Ascending aorta (tissue), 2 donors: ENCODE data around the gene HDAC10. TPM values are rescaled to one million over a fixed set of nuclear protein-coding genes. Genes with fewer than 3 reads are reported as not detected.

Experiments used
- DNase-seq, 2 donors: peaks; one replicate each; pipeline ENCODE4 v3.0.0-alpha.2; 2019; ENCODE audit warnings: low spot score in 2 of 2
- H3K27ac ChIP-seq, 2 donors: fragments of 200-600 bp; sonication (generic); one replicate each; pipeline ENCODE4 v1.5.1; 2016 to 2017; ENCODE audit warnings: mild to moderate bottlenecking in 1 of 2
- H3K27me3 ChIP-seq: fragments of 200-600 bp; sonication (generic); one replicate; pipeline ENCODE4 v1.5.1; 2017
- H3K36me3 ChIP-seq, 2 donors: fragments of 200-600 bp; sonication (generic); one replicate each; pipeline ENCODE4 v1.5.1; 2016
- H3K4me1 ChIP-seq, 2 donors: fragments of 200-600 bp; sonication (generic); one replicate each; pipeline ENCODE4 v1.5.1; 2016 to 2017; ENCODE audit warnings: mild to moderate bottlenecking in 1 of 2
- H3K4me3 ChIP-seq, 2 donors: fragments of 200-600 bp; sonication (generic); one replicate each; pipeline ENCODE4 v1.5.1; 2016 to 2017; ENCODE audit warnings: mild to moderate bottlenecking in 1 of 2
- H3K9me3 ChIP-seq, 2 donors: fragments of 200-600 bp; sonication (generic); one replicate each; pipeline ENCODE4 v1.5.1; 2016
- CTCF ChIP-seq, 3 experiments: fragments of 200-600 bp in 2 of 3; fragments of 450-650 bp in 1 of 3; sonication (generic) in 2 of 3; IDR thresholded peaks; one replicate each; pipeline ENCODE4 v1.5.1; 2016 to 2019; ENCODE audit warnings: antibody characterized with exemption in 3 of 3, mild to moderate bottlenecking in 1 of 3, moderate library complexity in 1 of 3
- intact Hi-C: fragments of 100-400 bp; cut with DNase I; formaldehyde crosslinking; loops from one replicate; pipeline ENCODE4 v1.15.1; 2023
- total RNA-seq: library from RNA; depleted of rRNA; stranded (reverse); fragments of >200 nt; gene quantifications from one replicate; pipeline ENCODE4 v1.1.0, GENCODE V29; 2016

The HDAC10 gene
- 73.2 TPM for total RNA-seq

DNA sequence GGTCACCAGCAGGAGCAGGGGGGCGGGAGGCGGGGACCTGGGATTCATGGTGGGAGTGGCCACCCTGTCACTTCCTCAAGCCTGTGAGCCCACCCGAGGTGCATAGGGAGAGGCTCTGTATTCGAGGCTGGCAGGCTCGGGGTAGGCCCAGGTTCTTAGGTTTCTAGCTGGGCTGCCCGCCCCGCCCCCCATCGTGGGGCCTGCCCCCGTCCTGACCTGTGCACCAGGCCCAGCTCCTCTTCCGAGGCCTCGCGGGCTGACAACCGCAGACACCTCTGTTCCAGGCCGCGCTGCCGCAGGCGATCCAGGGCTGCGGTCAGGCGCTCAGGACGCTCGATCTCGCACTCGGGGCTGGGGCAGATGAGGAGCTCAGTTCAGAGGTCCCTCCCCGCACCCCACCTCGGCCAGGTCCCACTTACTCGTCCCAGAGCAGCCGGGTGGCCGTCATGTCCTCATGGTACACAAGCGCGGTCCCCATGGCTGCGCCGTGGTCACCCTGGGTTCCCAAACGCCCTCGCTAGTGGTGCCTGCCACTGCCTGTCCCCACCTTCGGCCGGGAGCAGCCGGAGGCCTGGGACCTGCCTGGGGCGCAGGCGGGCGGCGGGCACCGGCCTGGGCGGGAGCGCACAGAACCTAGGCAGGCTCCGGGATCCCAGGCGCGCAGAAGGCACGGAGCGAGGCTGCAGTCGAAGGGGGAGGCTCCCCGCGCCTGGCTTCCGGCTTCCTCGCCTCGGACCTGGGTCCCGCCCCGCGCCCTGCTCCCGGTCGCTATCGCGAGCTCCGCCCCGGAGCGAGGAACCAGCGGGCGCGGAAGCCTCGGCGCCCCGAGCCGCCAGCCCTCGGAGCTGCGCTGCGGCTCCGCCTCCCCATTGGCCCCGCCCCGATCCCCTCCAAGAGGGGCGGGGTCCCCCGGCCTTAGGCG lies at the start of gene HDAC10:
Gene HDAC10 (minus strand): TSS at position 711 of the 922 bp plus-strand sequence. CDS start 233 bp downstream, at position 478.
- intact Hi-C loops, result no loop called here
- no peaks in the 10 kb centered on the region for H3K9me3 ChIP-seq
- peaks cover 0 to 14% of the 10 kb centered on the region in 2 donors for H3K36me3 ChIP-seq
- H3K27ac ChIP-seq, result peak within 1 kb of the TSS; percentile 66 to 71
- H3K4me1 ChIP-seq, result peaks cover 11 to 22% of the 10 kb centered on the region in 2 donors
- TF ChIP-seq CTCF (IDR thresholded peaks at IDR 0.05), result no peak
- H3K4me3 ChIP-seq, result peak within 1 kb of the TSS; percentile 57 to 82
- peak in 1 of 2 donors; percentile 87 for DNase-seq
- H3K27me3 ChIP-seq, result no peaks in the 10 kb centered on the region

DNA sequence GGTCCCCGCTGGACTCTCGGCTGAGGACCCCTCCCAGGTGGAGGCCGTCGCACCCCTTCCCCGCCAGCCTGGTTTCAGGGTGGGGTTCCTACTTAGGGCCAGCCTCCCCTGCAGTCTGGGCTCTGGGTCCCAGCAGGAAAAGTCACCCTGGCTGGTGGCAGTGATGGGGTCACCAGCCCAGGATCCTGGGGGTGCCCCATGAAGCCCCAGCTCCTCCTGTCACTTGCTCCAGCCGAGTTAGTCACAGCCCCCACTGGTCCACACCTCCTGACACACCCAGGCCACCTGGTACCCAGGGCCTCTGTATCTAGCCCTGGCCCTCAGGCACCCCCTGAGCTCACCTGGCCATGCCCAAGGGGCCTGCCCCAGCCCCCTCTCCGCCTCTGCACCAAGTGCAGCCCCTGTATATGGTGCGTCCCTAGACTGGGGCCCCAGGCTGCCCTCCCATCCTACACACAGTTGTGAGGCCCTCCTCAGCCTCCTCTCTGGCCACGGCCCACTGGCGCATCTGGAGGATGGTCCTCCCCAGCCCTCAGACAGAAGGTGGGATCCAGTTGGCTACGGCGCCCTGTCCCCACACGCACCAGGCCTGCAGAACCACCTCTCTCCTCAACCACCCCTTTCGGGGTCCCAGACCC lies 49.7 kb upstream of the HDAC10 start:
- no peaks in the 10 kb centered on the region for H3K9me3 ChIP-seq
- no peak for TF ChIP-seq CTCF (IDR thresholded peaks at IDR 0.05)
- peak overlapping the region; percentile 34 to 43 for H3K4me3 ChIP-seq
- H3K27ac ChIP-seq, result peak overlapping the region; percentile 58 to 86
- no peak for DNase-seq
- H3K36me3 ChIP-seq, result no peaks in the 10 kb centered on the region
- H3K4me1 ChIP-seq, result peaks cover 59 to 80% of the 10 kb centered on the region in 2 donors
- no peaks in the 10 kb centered on the region for H3K27me3 ChIP-seq
- intact Hi-C loops, result loop anchor here (10.0 kb wide), 1 partner anchor 366 kb away; no protein-coding TSS in a partner anchor

DNA sequence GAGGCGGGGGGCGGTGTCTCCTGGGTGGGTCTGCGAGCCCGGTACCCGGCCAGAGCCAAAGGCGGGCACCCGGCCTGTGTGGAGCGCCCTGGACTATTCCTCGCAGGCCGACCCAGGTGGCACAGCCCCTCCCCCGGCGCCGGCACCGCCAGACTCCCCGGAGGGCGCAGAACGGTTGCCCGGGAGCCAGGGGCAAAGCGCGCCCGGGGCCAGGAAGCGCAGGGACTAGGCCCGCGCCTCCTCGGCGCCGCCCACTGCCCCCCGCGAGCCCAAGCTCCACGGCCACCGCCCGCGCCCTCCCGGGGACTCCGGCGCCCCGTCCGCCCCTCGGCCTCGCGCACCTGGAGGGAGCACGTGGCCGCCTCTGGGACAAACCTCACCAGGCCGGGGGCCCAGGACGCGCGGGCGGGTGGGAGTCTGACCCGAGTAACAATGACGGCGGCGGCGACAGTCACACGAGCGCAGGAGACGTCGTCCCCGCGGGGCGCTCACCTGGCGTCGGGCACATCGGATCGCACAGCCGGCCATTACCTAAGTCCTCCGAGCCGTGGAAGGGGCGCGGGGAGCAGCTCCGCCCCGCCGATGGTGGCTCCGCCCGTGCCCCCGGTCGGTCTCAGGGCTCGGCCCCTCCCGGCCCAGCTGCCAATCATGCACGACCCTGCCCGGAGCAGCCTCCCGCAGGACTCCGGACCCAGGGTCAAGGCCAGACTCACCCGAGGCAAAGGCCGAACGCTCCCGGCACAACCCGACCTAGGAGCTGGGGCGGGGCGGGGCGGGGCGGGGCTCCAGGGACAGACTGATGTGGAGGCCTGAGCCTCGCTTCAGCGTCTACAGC lies 48.9 kb upstream of the HDAC10 start:
- H3K36me3 ChIP-seq, result no peaks in the 10 kb centered on the region
- peak overlapping the region; percentile 58 to 86 for H3K27ac ChIP-seq
- intact Hi-C loops, result loop anchor here (10.0 kb wide), 1 partner anchor 365 kb away; no protein-coding TSS in a partner anchor
- H3K4me3 ChIP-seq, result peak overlapping the region; percentile 34 to 43
- peaks cover 53 to 73% of the 10 kb centered on the region in 2 donors for H3K4me1 ChIP-seq
- no peaks in the 10 kb centered on the region for H3K27me3 ChIP-seq
- TF ChIP-seq CTCF (IDR thresholded peaks at IDR 0.05), result no peak
- no peak for DNase-seq
- no peaks in the 10 kb centered on the region for H3K9me3 ChIP-seq

GRCh38 chr22:50298937-50299784 lies 48.1 kb upstream of the HDAC10 start:
- no peak for TF ChIP-seq CTCF (IDR thresholded peaks at IDR 0.05)
- no peaks in the 10 kb centered on the region for H3K36me3 ChIP-seq
- intact Hi-C loops, result no loop called here
- no peak for DNase-seq
- peak overlapping the region; percentile 34 to 43 for H3K4me3 ChIP-seq
- H3K4me1 ChIP-seq, result peaks cover 44 to 73% of the 10 kb centered on the region in 2 donors
- no peaks in the 10 kb centered on the region for H3K27me3 ChIP-seq
- peak overlapping the region; percentile 58 to 86 for H3K27ac ChIP-seq
- H3K9me3 ChIP-seq, result no peaks in the 10 kb centered on the region
